SK-N-SH (cell line): ENCODE data around the gene FBXO42.

Experiments used
- EP300 ChIP-seq, 2 experiments: IDR thresholded peaks; 2 replicates each; pipeline versions ENCODE4 v1.4.0 to v1.6.1; 2012; ENCODE audit warnings: borderline replicate concordance in 1 of 2, low read depth in 1 of 2, low read length in 1 of 2
- EZH2phosphoT487 ChIP-seq: fragments of 200-600 bp; sonication (generic); IDR thresholded peaks from 2 replicates; pipeline ENCODE4 v1.6.1; 2017; ENCODE audit warnings: low read depth, mixed run types, mild to moderate bottlenecking, antibody characterized with exemption, moderate library complexity, borderline replicate concordance
- NRF1 ChIP-seq: IDR thresholded peaks from 2 replicates; pipeline ENCODE4 v1.6.1; 2012; ENCODE audit warnings: low read depth, mild to moderate bottlenecking, low read length
- POLR2AphosphoS5 ChIP-seq: IDR thresholded peaks from 2 replicates; pipeline ENCODE4 v1.6.1; 2012; ENCODE audit warnings: low read depth, low read length
- RFX5 ChIP-seq: IDR thresholded peaks from 2 replicates; pipeline ENCODE4 v1.6.1; 2012; ENCODE audit warnings: mild to moderate bottlenecking, improper control_type of control experiment, low read length
- SMC3 ChIP-seq: IDR thresholded peaks from 2 replicates; pipeline ENCODE4 v1.6.1; 2012; ENCODE audit warnings: low read depth, low read length, improper control_type of control experiment
- TCF12 ChIP-seq: IDR thresholded peaks from 2 replicates; pipeline ENCODE4 v1.4.0; 2012
- TEAD4 ChIP-seq: IDR thresholded peaks from 2 replicates; pipeline ENCODE4 v1.4.0; 2012; ENCODE audit warnings: mild to moderate bottlenecking, borderline replicate concordance; ENCODE audit not compliant: insufficient read depth
- TF ChIP-seq, protein P1 (sequence below): fragments of 200-600 bp; sonication (generic); IDR thresholded peaks from 2 replicates; pipeline ENCODE4 v1.6.1; 2017; ENCODE audit warnings: antibody characterized with exemption, mild to moderate bottlenecking, moderate library complexity
- TF ChIP-seq, protein P2 (sequence below): fragments of 150-350 bp; IDR thresholded peaks from 2 replicates; pipeline ENCODE4 v1.6.1; 2017; ENCODE audit warnings: antibody characterized with exemption, low read length, low read depth, borderline replicate concordance
- TF ChIP-seq, protein P3 (sequence below): IDR thresholded peaks from 2 replicates; pipeline ENCODE4 v1.4.0; 2012; ENCODE audit warnings: low read depth, borderline replicate concordance
- TF ChIP-seq, protein P4 (sequence below): IDR thresholded peaks from 2 replicates; pipeline ENCODE4 v1.4.0; 2012; ENCODE audit warnings: low read depth, borderline replicate concordance
- TF ChIP-seq, protein P5 (sequence below): IDR thresholded peaks from 2 replicates; pipeline ENCODE4 v1.4.0; 2012; ENCODE audit warnings: low read depth

DNA sequence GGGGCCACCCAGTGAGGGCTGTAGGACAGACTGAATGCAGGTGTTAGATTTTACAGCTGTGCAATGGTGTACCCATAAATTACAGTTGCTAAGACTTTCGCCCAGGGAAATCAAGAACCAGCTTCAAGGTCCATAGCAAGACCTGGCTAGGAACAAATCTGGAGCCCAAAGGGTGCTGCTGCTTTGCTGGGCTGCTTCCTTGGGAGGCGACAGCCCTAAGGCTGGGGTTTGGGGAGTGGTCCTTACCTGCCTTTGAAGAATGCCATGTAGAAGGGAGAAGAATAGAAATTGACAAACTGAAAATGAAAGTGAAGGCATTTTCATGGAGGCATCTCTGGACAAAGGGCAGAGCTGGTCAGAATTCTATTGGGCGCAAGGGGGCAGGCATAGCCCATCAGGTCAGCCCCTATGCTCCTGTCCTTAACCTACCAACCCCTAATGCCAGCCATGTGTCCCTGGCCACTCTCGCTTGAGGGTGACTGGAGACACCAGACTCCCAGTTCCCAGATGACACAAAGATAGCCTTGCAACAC, 132.2 kb downstream of the FBXO42 start:
- TF ChIP-seq, protein P1, sequence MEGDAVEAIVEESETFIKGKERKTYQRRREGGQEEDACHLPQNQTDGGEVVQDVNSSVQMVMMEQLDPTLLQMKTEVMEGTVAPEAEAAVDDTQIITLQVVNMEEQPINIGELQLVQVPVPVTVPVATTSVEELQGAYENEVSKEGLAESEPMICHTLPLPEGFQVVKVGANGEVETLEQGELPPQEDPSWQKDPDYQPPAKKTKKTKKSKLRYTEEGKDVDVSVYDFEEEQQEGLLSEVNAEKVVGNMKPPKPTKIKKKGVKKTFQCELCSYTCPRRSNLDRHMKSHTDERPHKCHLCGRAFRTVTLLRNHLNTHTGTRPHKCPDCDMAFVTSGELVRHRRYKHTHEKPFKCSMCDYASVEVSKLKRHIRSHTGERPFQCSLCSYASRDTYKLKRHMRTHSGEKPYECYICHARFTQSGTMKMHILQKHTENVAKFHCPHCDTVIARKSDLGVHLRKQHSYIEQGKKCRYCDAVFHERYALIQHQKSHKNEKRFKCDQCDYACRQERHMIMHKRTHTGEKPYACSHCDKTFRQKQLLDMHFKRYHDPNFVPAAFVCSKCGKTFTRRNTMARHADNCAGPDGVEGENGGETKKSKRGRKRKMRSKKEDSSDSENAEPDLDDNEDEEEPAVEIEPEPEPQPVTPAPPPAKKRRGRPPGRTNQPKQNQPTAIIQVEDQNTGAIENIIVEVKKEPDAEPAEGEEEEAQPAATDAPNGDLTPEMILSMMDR = no peak
- TF ChIP-seq SMC3 (no peak), EP300 (IDR thresholded peaks at IDR 0.05; ENCODE audit: borderline replicate concordance in 1 of 2, low read depth in 1 of 2, low read length in 1 of 2) (no peak), RFX5 (no peak), POLR2AphosphoS5 (no peak), EZH2phosphoT487 (no peak), TEAD4 (no peak), TCF12 (no peak), NRF1 (no peak)
- TF ChIP-seq, protein P2, sequence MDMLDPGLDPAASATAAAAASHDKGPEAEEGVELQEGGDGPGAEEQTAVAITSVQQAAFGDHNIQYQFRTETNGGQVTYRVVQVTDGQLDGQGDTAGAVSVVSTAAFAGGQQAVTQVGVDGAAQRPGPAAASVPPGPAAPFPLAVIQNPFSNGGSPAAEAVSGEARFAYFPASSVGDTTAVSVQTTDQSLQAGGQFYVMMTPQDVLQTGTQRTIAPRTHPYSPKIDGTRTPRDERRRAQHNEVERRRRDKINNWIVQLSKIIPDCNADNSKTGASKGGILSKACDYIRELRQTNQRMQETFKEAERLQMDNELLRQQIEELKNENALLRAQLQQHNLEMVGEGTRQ = no peak
- TF ChIP-seq, protein P3, sequence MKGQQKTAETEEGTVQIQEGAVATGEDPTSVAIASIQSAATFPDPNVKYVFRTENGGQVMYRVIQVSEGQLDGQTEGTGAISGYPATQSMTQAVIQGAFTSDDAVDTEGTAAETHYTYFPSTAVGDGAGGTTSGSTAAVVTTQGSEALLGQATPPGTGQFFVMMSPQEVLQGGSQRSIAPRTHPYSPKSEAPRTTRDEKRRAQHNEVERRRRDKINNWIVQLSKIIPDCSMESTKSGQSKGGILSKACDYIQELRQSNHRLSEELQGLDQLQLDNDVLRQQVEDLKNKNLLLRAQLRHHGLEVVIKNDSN = no peak
- TF ChIP-seq, protein P4, sequence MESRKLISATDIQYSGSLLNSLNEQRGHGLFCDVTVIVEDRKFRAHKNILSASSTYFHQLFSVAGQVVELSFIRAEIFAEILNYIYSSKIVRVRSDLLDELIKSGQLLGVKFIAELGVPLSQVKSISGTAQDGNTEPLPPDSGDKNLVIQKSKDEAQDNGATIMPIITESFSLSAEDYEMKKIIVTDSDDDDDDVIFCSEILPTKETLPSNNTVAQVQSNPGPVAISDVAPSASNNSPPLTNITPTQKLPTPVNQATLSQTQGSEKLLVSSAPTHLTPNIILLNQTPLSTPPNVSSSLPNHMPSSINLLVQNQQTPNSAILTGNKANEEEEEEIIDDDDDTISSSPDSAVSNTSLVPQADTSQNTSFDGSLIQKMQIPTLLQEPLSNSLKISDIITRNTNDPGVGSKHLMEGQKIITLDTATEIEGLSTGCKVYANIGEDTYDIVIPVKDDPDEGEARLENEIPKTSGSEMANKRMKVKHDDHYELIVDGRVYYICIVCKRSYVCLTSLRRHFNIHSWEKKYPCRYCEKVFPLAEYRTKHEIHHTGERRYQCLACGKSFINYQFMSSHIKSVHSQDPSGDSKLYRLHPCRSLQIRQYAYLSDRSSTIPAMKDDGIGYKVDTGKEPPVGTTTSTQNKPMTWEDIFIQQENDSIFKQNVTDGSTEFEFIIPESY = no peak
- TF ChIP-seq, protein P5, sequence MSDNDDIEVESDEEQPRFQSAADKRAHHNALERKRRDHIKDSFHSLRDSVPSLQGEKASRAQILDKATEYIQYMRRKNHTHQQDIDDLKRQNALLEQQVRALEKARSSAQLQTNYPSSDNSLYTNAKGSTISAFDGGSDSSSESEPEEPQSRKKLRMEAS = no peak
